ENCODE results near the gene MYO5B.
"Not testable (repeated sequence)": the region's sequence is repeated elsewhere in the genome, so short reads cannot be mapped to it uniquely, and the experiment has no call there.

DNA sequence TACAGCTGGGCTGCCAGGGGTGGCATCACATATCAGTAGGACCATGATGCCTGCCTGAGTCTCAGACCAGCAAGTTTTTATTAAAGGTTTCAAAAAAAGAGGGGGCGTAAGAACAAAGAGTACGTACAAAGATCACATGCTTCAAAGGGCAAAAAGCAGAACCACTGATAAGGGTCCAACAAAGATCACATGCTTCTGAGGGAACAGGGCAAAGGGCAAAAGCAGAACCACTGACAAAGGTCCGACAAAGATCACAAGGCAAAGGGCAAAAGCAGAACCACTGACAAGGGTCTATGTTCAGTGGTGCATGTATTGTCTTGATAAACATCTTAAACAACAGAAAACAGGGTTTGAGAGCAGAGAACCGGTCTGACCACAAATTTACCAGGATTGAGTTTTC lies 25.3 kb upstream of the MYO5B start:
- TF ChIP-seq, protein P1, sequence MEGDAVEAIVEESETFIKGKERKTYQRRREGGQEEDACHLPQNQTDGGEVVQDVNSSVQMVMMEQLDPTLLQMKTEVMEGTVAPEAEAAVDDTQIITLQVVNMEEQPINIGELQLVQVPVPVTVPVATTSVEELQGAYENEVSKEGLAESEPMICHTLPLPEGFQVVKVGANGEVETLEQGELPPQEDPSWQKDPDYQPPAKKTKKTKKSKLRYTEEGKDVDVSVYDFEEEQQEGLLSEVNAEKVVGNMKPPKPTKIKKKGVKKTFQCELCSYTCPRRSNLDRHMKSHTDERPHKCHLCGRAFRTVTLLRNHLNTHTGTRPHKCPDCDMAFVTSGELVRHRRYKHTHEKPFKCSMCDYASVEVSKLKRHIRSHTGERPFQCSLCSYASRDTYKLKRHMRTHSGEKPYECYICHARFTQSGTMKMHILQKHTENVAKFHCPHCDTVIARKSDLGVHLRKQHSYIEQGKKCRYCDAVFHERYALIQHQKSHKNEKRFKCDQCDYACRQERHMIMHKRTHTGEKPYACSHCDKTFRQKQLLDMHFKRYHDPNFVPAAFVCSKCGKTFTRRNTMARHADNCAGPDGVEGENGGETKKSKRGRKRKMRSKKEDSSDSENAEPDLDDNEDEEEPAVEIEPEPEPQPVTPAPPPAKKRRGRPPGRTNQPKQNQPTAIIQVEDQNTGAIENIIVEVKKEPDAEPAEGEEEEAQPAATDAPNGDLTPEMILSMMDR (IDR thresholded peaks at IDR 0.05), result not testable (repeated sequence)
- TF ChIP-seq POLR2A (IDR thresholded peaks at IDR 0.05), result not testable (repeated sequence)

All from thyroid gland (tissue), 4 donors.